HCT116 (cell line): ENCODE data around the gene DCHS2. TPM values are rescaled to one million over a fixed set of nuclear protein-coding genes. Genes with fewer than 3 reads are reported as not detected.

Experiments used
- ATAC-seq: fragments of 200-7000 bp; cut with Tn5 transposase; 2 replicates; pipeline ENCODE4 v1.9.1; 2020; ENCODE audit warnings: mild to moderate bottlenecking, moderate library complexity
- BruUV-seq: library from RNA; stranded (reverse); fragments of 400-500 nt; replicated peaks from 2 replicates; lab custom pipeline; 2021; lab: Mats Ljungman, UMichigan
- CTCF ChIA-PET: fragments of 300-600 bp; sonication (Branson Sonifier 250); formaldehyde crosslinking; loops from one replicate; lab custom pipeline; 2021; ENCODE audit warnings: antibody characterized with exemption; lab: Charles Lee
- POLR2A ChIA-PET: fragments of 300-600, 350-600 bp; sonication (Branson Sonifier 250); formaldehyde crosslinking; loops from one replicate; lab custom pipeline; 2021; ENCODE audit warnings: antibody characterized with exemption; lab: Charles Lee
- RAD21 ChIA-PET, 2 experiments: fragments of 300-600 bp; sonication (Branson Sonifier 250); formaldehyde crosslinking; loops; one replicate each; lab custom pipeline; 2023; ENCODE audit warnings: low total read pairs in 2 of 2; ENCODE audit not compliant: uncharacterized antibody in 2 of 2, unreplicated experiment in 2 of 2, low non-redundant PET in 1 of 2; lab: Charles Lee
- DNase-seq: peaks from one replicate; pipeline ENCODE4 v3.0.0-alpha.2; 2010; ENCODE audit warnings: low read depth, low spot score
- H2AFZ ChIP-seq: fragments of 200-600 bp; shearing (Covaris generic), sonication (generic); 2 replicates; pipeline ENCODE4 v1.6.1; 2017; ENCODE audit warnings: low read depth, mixed run types, mixed read lengths, antibody characterized with exemption, low read length; ENCODE audit not compliant: poor library complexity, severe bottlenecking
- H3K27ac ChIP-seq: 2 replicates; pipeline ENCODE4 v1.5.1; 2012; ENCODE audit warnings: low read depth, low read length
- H3K27me3 ChIP-seq: fragments of 200-600 bp; sonication (generic); 2 replicates; pipeline ENCODE4 v1.6.1; 2016; ENCODE audit warnings: mixed run types, low read length, mixed read lengths; ENCODE audit not compliant: insufficient read depth
- H3K36me3 ChIP-seq, 2 experiments: fragments of 200-500 bp in 1 of 2; fragments of 200-600 bp in 1 of 2; sonication (Bioruptor generic) in 1 of 2; sonication (generic) in 1 of 2; 2 replicates each; pipeline versions ENCODE4 v1.5.1 to v1.6.1; 2014 to 2016; ENCODE audit warnings: low read length in 2 of 2, inconsistent platforms in 1 of 2, mixed read lengths in 1 of 2, mixed run types in 1 of 2; ENCODE audit not compliant: insufficient read depth in 2 of 2, control insufficient read depth in 1 of 2
- H3K4me1 ChIP-seq, 2 experiments: fragments of 200-600 bp in 1 of 2; sonication (generic) in 1 of 2; 2 replicates each; pipeline versions ENCODE4 v1.5.1 to v1.6.1; 2012 to 2017; ENCODE audit warnings: low read length in 2 of 2, inconsistent platforms in 1 of 2, mild to moderate bottlenecking in 1 of 2, mixed read lengths in 1 of 2, mixed run types in 1 of 2, moderate library complexity in 1 of 2; ENCODE audit not compliant: insufficient read depth in 2 of 2, control insufficient read depth in 1 of 2
- H3K4me2 ChIP-seq: fragments of 200-600 bp; sonication (generic); 2 replicates; pipeline ENCODE4 v1.6.1; 2017; ENCODE audit warnings: mixed run types, low read length, mixed read lengths
- H3K4me3 ChIP-seq, 2 experiments: fragments of 200-600 bp in 1 of 2; sonication (generic) in 1 of 2; replicated peaks in 1 of 2; 2 replicates each; pipeline ENCODE4 v1.5.1; 2011 to 2016; ENCODE audit warnings: low read length in 2 of 2, control low read depth in 1 of 2, low read depth in 1 of 2, mild to moderate bottlenecking in 1 of 2, mixed read lengths in 1 of 2, mixed run types in 1 of 2
- H3K79me2 ChIP-seq: fragments of 200-600 bp; sonication (generic); 2 replicates; pipeline ENCODE4 v1.6.1; 2017; ENCODE audit warnings: mild to moderate bottlenecking, mixed run types, low read length, moderate library complexity, mixed read lengths; ENCODE audit not compliant: insufficient read depth
- H3K9ac ChIP-seq: fragments of 200-600 bp; sonication (generic); 2 replicates; pipeline ENCODE4 v1.6.1; 2016; ENCODE audit warnings: low read length, mixed read lengths
- H3K9me2 ChIP-seq: fragments of 200-600 bp; sonication (generic), shearing (Covaris generic); 2 replicates; pipeline ENCODE4 v1.6.1; 2017; ENCODE audit warnings: mixed run types, mild to moderate bottlenecking, moderate library complexity; ENCODE audit not compliant: insufficient read depth
- H3K9me3 ChIP-seq, 2 experiments: fragments of 200-500 bp in 1 of 2; fragments of 200-600 bp in 1 of 2; sonication (Bioruptor generic) in 1 of 2; sonication (generic) in 1 of 2; 2 replicates each; pipeline ENCODE4 v1.6.1; 2014 to 2017; ENCODE audit warnings: low read length in 2 of 2, mixed read lengths in 2 of 2, inconsistent platforms in 1 of 2, low read depth in 1 of 2, mild to moderate bottlenecking in 1 of 2, mixed run types in 1 of 2, moderate library complexity in 1 of 2; ENCODE audit not compliant: control insufficient read depth in 1 of 2, insufficient read depth in 1 of 2
- H4K20me1 ChIP-seq: fragments of 200-600 bp; sonication (generic), shearing (Covaris generic); 2 replicates; pipeline ENCODE4 v1.6.1; 2017; ENCODE audit warnings: mixed run types, mild to moderate bottlenecking, moderate library complexity; ENCODE audit not compliant: insufficient read depth
- CEBPB ChIP-seq: IDR thresholded peaks from 2 replicates; pipeline ENCODE4 v1.6.1; 2012; ENCODE audit warnings: low read depth
- CTCF ChIP-seq, 3 experiments: fragments of 200-600 bp in 1 of 3; sonication (generic) in 1 of 3; IDR thresholded peaks in 2 of 3; conservative IDR thresholded peaks in 1 of 3; 2 replicates each; pipeline ENCODE4 v1.5.1; 2012 to 2017; ENCODE audit warnings: low read depth in 2 of 3, low read length in 2 of 3, antibody characterized with exemption in 1 of 3, borderline replicate concordance in 1 of 3, control low read depth in 1 of 3, mild to moderate bottlenecking in 1 of 3, mixed read lengths in 1 of 3, mixed run types in 1 of 3, moderate library complexity in 1 of 3; ENCODE audit not compliant: insufficient read depth in 1 of 3
- ELF1 ChIP-seq: IDR thresholded peaks from 2 replicates; pipeline ENCODE4 v1.6.1; 2012; ENCODE audit warnings: low read depth, borderline replicate concordance
- FOSL1 ChIP-seq: IDR thresholded peaks from 2 replicates; pipeline ENCODE4 v1.6.1; 2012; ENCODE audit warnings: low read depth
- JUND ChIP-seq: IDR thresholded peaks from 2 replicates; pipeline ENCODE4 v1.6.1; 2012
- POLR2A ChIP-seq: IDR thresholded peaks from 2 replicates; pipeline ENCODE4 v1.7.0; 2011; ENCODE audit warnings: borderline replicate concordance; ENCODE audit not compliant: insufficient read depth, insufficient read length; ENCODE audit errors: extremely low read depth
- RAD21 ChIP-seq: IDR thresholded peaks from 2 replicates; pipeline ENCODE4 v1.6.1; 2012; ENCODE audit warnings: low read depth, mild to moderate bottlenecking
- REST ChIP-seq: IDR thresholded peaks from 2 replicates; pipeline ENCODE4 v1.6.1; 2012; ENCODE audit warnings: low read depth
- SRF ChIP-seq: IDR thresholded peaks from 2 replicates; pipeline ENCODE4 v1.6.1; 2012; ENCODE audit warnings: low read depth
- TCF7L2 ChIP-seq: IDR thresholded peaks from 2 replicates; pipeline ENCODE4 v1.7.0; 2011; ENCODE audit warnings: borderline replicate concordance, inconsistent platforms; ENCODE audit not compliant: insufficient read depth, insufficient read length; ENCODE audit errors: extremely low read depth
- YY1 ChIP-seq: IDR thresholded peaks from 2 replicates; pipeline ENCODE4 v1.6.1; 2011; ENCODE audit warnings: low read length, low read depth, moderate library complexity, mild to moderate bottlenecking; ENCODE audit not compliant: insufficient replicate concordance; ENCODE audit errors: extremely low read depth
- intact Hi-C: fragments of 100-400 bp; cut with micrococcal nuclease; formaldehyde crosslinking; loops from 2 replicates; pipeline ENCODE4 v1.10.0; 2022
- total RNA-seq: library from RNA; stranded (reverse); gene quantifications from one replicate; pipeline ENCODE4 v1.2.1, GENCODE V29; 2021; ENCODE audit not compliant: unreplicated experiment

Gene DCHS2
- total RNA-seq, 1 experiment from 2014 or later = 0.05 TPM

DNA sequence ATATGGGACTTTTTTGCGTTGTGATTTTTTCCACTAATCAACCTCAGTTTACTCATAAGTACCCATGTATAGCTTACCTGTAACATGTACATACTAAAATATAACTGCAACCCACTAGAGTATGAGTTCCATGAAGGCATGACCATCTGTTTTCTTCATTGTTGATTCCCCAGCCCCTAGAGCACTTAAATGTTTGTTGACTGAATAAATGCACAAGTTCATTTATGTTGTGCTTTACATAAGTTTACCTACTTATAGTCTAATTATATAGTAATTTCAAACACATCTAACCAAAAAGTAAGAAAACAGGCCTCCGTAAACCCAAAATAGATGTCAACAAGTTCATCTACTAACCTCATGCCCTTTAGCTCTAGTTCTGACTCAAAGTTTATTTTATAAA is 34.7 kb downstream of the DCHS2 start:
- ATAC-seq (no peak), DNase-seq (no peak)
- ChIA-PET POLR2A (no interaction called here), CTCF (no interaction called here), RAD21 (no interaction called here)
- H3K4me3 ChIP-seq = no peak overlapping the region
- intact Hi-C loops = no loop called here
- no peaks in the 10 kb centered on the region for H3K27me3 ChIP-seq
- no peaks in the 10 kb centered on the region for H3K9me3 ChIP-seq
- no peaks in the 10 kb centered on the region for H3K9me2 ChIP-seq
- no peak overlapping the region for H3K9ac ChIP-seq
- BruUV-seq = no TSS peak
- H4K20me1 ChIP-seq = no peaks in the 10 kb centered on the region
- H3K4me1 ChIP-seq = no peaks in the 10 kb centered on the region
- H2AFZ ChIP-seq = no peak overlapping the region
- H3K36me3 ChIP-seq = no peaks in the 10 kb centered on the region
- H3K4me2 ChIP-seq = no peak overlapping the region
- no peak for TF ChIP-seq POLR2A
- TF ChIP-seq CEBPB = no peak
- no peaks in the 10 kb centered on the region for H3K79me2 ChIP-seq
- H3K27ac ChIP-seq = no peak overlapping the region

DNA sequence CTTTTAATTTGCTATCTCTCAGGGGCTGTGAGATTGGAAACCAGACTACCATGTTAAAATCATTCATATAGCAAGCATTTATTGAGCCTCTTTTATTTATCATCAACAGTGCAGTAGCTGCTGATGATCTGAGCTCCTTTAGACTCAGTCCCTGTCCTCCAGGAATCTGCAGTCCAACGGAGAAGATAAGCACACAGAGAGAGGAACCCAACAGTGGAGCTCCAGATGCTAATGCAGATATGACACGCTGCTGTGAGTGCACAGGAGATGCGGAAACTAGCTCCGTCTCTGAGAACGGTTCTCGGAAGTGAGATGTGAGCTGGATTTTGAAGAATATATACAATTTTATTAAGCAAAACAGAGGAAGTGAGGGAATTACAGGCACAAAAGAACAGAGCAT is 35.4 kb downstream of the DCHS2 start:
- ChIA-PET POLR2A (no interaction called here), RAD21 (no interaction called here), CTCF (no interaction called here)
- intact Hi-C loops = no loop called here
- Histone ChIP-seq H4K20me1 (no peaks in the 10 kb centered on the region), H3K27ac (no peak overlapping the region), H3K9me2 (no peaks in the 10 kb centered on the region), H3K9ac (no peak overlapping the region), H3K4me2 (no peak overlapping the region), H2AFZ (no peak overlapping the region), H3K27me3 (no peaks in the 10 kb centered on the region), H3K4me3 (no peak overlapping the region), H3K36me3 (no peaks in the 10 kb centered on the region), H3K79me2 (no peaks in the 10 kb centered on the region), H3K4me1 (no peaks in the 10 kb centered on the region), H3K9me3 (no peaks in the 10 kb centered on the region)
- ATAC-seq (no peak), DNase-seq (no peak)
- no peak for TF ChIP-seq FOSL1
- no peak for TF ChIP-seq POLR2A
- no peak for TF ChIP-seq YY1
- no peak for TF ChIP-seq CTCF (IDR thresholded peaks at IDR 0.05 in 2 of 3, conservative IDR thresholded peaks at IDR 0.05 in 1 of 3; ENCODE audit: borderline replicate concordance in 1 of 3, insufficient read depth in 1 of 3, low read depth in 2 of 3, low read length in 2 of 3)
- no peak for TF ChIP-seq ELF1
- no peak for TF ChIP-seq JUND
- TF ChIP-seq TCF7L2 = no peak
- no peak for TF ChIP-seq RAD21
- TF ChIP-seq SRF = no peak
- TF ChIP-seq REST = no peak
- BruUV-seq = no TSS peak
